Activated CD4-positive, alpha-beta memory T cell treated with anti-CD3 and anti-CD28 coated beads for 36 hours (primary cell): ENCODE data around the gene NPY4R. TPM values are rescaled to one million over a fixed set of nuclear protein-coding genes. Genes with fewer than 3 reads are reported as not detected.

Experiments used
- total RNA-seq, 2 experiments: library from RNA; stranded (reverse); gene quantifications; one replicate each; pipeline ENCODE4 v1.2.3, GENCODE V29; 2021

Gene NPY4R
- total RNA-seq, 2 experiments from 2014 or later = not detected

Other genes starting within 250 kb of the NPY4R start
- not detected for gene ANTXRL, start 179.0 kb downstream of the NPY4R start, total RNA-seq
- not detected for gene ANXA8L1, start 90.2 kb downstream of the NPY4R start, total RNA-seq
- gene GPRIN2, start 90.7 kb upstream of the NPY4R start, total RNA-seq = not detected
- gene SYT15, start 113.2 kb upstream of the NPY4R start, total RNA-seq = under 1 TPM; 0.51 to 0.71 TPM